ENCODE measurements around the gene PTPRR. TPM values are rescaled to one million over a fixed set of nuclear protein-coding genes. Genes with fewer than 3 reads are reported as not detected.

The PTPRR gene
- total RNA-seq, 2 donors from 2014 or later, result 0.37 to 0.51 TPM

- DNase-seq (ENCODE audit: low spot score), result no peak
- Histone ChIP-seq H3K4me3 (no peak overlapping the region), H3K27ac (no peak overlapping the region), H3K36me3 (no peaks in the 10 kb centered on the region), H3K9me3 (no peaks in the 10 kb centered on the region), H3K27me3 (no peaks in the 10 kb centered on the region), H3K4me1 (no peaks in the 10 kb centered on the region)
- no peak for TF ChIP-seq CTCF (IDR thresholded peaks at IDR 0.05)
Measured at GRCh38 chr12:70890895-70891832, 29.4 kb downstream of the PTPRR start.

GRCh38 chr12:70885956-70886355 lies 34.6 kb downstream of the PTPRR start:
- TF ChIP-seq CTCF (IDR thresholded peaks at IDR 0.05), result no peak
- Histone ChIP-seq H3K4me1 (no peaks in the 10 kb centered on the region), H3K27me3 (no peaks in the 10 kb centered on the region), H3K4me3 (no peak overlapping the region), H3K27ac (no peak overlapping the region), H3K36me3 (no peaks in the 10 kb centered on the region), H3K9me3 (no peaks in the 10 kb centered on the region)
- no peak for DNase-seq (ENCODE audit: low spot score)

- no peaks in the 10 kb centered on the region for H3K4me1 ChIP-seq
- no peaks in the 10 kb centered on the region for H3K36me3 ChIP-seq
- no peak overlapping the region for H3K4me3 ChIP-seq
- no peaks in the 10 kb centered on the region for H3K9me3 ChIP-seq
- no peak for TF ChIP-seq CTCF (IDR thresholded peaks at IDR 0.05)
- DNase-seq (ENCODE audit: low spot score), result no peak
- H3K27ac ChIP-seq, result no peak overlapping the region
- no peaks in the 10 kb centered on the region for H3K27me3 ChIP-seq
Measured at GRCh38 chr12:70883855-70884254, 36.7 kb downstream of the PTPRR start.

GRCh38 chr12:70880744-70881143 lies 39.8 kb downstream of the PTPRR start:
- Histone ChIP-seq H3K27me3 (no peaks in the 10 kb centered on the region), H3K4me3 (no peak overlapping the region), H3K4me1 (no peaks in the 10 kb centered on the region), H3K9me3 (no peaks in the 10 kb centered on the region), H3K36me3 (no peaks in the 10 kb centered on the region), H3K27ac (no peak overlapping the region)
- no peak for TF ChIP-seq CTCF (IDR thresholded peaks at IDR 0.05)
- DNase-seq (ENCODE audit: low spot score), result no peak

- no peak for TF ChIP-seq CTCF (IDR thresholded peaks at IDR 0.05)
- Histone ChIP-seq H3K4me3 (no peak overlapping the region), H3K36me3 (no peaks in the 10 kb centered on the region), H3K4me1 (no peaks in the 10 kb centered on the region), H3K9me3 (no peaks in the 10 kb centered on the region), H3K27ac (no peak overlapping the region), H3K27me3 (no peaks in the 10 kb centered on the region)
- DNase-seq (ENCODE audit: low spot score), result no peak
Measured at GRCh38 chr12:70876952-70877351, 43.6 kb downstream of the PTPRR start.

Measured in right atrium auricular region (tissue), 2 donors.